Endodermal cell (in vitro differentiated cells): ENCODE measurements around the gene TRABD2B. TPM values are rescaled to one million over a fixed set of nuclear protein-coding genes. Genes with fewer than 3 reads are reported as not detected.

Experiments used
- DNase-seq: peaks from one replicate; pipeline ENCODE4 v3.0.0-alpha.2; 2017
- H3K27ac ChIP-seq: 2 replicates; pipeline ENCODE4 v1.5.1; 2013; ENCODE audit warnings: mild to moderate bottlenecking, low read depth, low read length, moderate library complexity
- H3K27me3 ChIP-seq: 2 replicates; pipeline ENCODE4 v1.6.1; 2013; ENCODE audit warnings: mild to moderate bottlenecking, low read length, moderate library complexity; ENCODE audit not compliant: insufficient read depth, control insufficient read depth, poor library complexity, severe bottlenecking
- H3K36me3 ChIP-seq: 2 replicates; pipeline ENCODE4 v1.7.0; 2013; ENCODE audit warnings: mild to moderate bottlenecking, low read length, moderate library complexity; ENCODE audit not compliant: control insufficient read depth, insufficient read depth
- H3K4me1 ChIP-seq: one replicate; pipeline ENCODE4 v1.7.0; 2013; ENCODE audit warnings: low read length; ENCODE audit not compliant: control insufficient read depth, insufficient read depth
- H3K4me3 ChIP-seq: 2 replicates; pipeline ENCODE4 v1.5.1; 2013; ENCODE audit warnings: mild to moderate bottlenecking, low read length, moderate library complexity
- H3K9ac ChIP-seq: 2 replicates; pipeline ENCODE4 v1.6.1; 2013; ENCODE audit warnings: mild to moderate bottlenecking, low read length, moderate library complexity; ENCODE audit not compliant: poor library complexity, severe bottlenecking; ENCODE audit errors: extremely low read depth
- H3K9me3 ChIP-seq: 2 replicates; pipeline ENCODE4 v1.6.1; 2013; ENCODE audit warnings: mild to moderate bottlenecking, low read length, moderate library complexity; ENCODE audit not compliant: control insufficient read depth
- H3K27ac Mint-ChIP-seq: 2 replicates; pipeline ENCODE4 v1.8.0; 2020; ENCODE audit warnings: mixed read lengths
- H3K27me3 Mint-ChIP-seq: 2 replicates; pipeline ENCODE4 v1.8.0; 2021; ENCODE audit warnings: mild to moderate bottlenecking, mixed read lengths; ENCODE audit not compliant: insufficient read depth
- H3K36me3 Mint-ChIP-seq: 2 replicates; pipeline ENCODE4 v1.8.0; 2020; ENCODE audit warnings: low read depth, mixed read lengths
- H3K4me1 Mint-ChIP-seq: 2 replicates; pipeline ENCODE4 v1.8.0; 2020; ENCODE audit warnings: mixed read lengths
- H3K4me3 Mint-ChIP-seq: 2 replicates; pipeline ENCODE4 v1.8.0; 2020; ENCODE audit warnings: mild to moderate bottlenecking, moderate library complexity, mixed read lengths
- H3K9me3 Mint-ChIP-seq: 2 replicates; pipeline ENCODE4 v1.8.0; 2020; ENCODE audit warnings: mild to moderate bottlenecking, mixed read lengths
- WGBS, 2 experiments: methylation state at CpG; one replicate each; pipeline versions ENCODE4 v1.1.5 to v1.1.7; 2013; ENCODE audit warnings: missing lambda C conversion rate in 2 of 2, mixed read lengths in 1 of 2; ENCODE audit not compliant: insufficient coverage in 1 of 2, insufficient read length in 1 of 2; 5-methylcytosine and 5-hydroxymethylcytosine counted together
- total RNA-seq, 2 donors: library from RNA; stranded (reverse); fragmentation: NEBNext Ultra II Directional in 1 of 2; extraction: Animal tissue kit (Norgen Biotek cat#: 25700) in 1 of 2; gene quantifications; 2 replicates in 1 of 2; 3 replicates in 1 of 2; pipeline ENCODE4 v1.2.1, GENCODE V29; 2021
- TF ChIP-seq, protein P1 (sequence below): fragments of 200-600 bp; sonication (generic); conservative IDR thresholded peaks from 2 replicates; pipeline ENCODE4 v1.5.0; 2021; ENCODE audit warnings: antibody characterized with exemption, mild to moderate bottlenecking

The TRABD2B gene
- total RNA-seq, 2 donors from 2014 or later = 24.4 to 28.0 TPM

DNA sequence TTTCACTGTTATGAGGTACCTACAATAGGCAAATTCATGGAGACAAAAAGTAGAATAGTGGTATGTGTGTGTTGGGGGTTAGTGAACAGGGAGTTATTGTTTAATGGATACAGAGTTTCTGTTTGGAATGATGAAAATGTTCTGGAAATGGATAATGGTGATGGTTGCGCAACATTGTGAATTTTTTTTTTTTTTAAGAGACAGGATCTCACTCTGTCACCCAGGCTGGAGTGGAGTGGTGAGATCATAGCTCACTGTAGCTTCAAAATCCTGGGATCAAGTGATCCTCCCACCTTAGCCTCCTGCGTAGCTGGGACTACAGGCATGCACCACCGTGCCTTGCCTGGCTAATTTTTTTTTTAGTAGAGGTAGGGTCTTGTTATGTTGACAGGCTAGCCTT lies 34.5 kb upstream of the TRABD2B start:
- H3K9ac ChIP-seq = no peak overlapping the region
- TF ChIP-seq, protein P1, sequence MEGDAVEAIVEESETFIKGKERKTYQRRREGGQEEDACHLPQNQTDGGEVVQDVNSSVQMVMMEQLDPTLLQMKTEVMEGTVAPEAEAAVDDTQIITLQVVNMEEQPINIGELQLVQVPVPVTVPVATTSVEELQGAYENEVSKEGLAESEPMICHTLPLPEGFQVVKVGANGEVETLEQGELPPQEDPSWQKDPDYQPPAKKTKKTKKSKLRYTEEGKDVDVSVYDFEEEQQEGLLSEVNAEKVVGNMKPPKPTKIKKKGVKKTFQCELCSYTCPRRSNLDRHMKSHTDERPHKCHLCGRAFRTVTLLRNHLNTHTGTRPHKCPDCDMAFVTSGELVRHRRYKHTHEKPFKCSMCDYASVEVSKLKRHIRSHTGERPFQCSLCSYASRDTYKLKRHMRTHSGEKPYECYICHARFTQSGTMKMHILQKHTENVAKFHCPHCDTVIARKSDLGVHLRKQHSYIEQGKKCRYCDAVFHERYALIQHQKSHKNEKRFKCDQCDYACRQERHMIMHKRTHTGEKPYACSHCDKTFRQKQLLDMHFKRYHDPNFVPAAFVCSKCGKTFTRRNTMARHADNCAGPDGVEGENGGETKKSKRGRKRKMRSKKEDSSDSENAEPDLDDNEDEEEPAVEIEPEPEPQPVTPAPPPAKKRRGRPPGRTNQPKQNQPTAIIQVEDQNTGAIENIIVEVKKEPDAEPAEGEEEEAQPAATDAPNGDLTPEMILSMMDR = no peak
- H3K36me3 ChIP-seq = no peaks in the 10 kb centered on the region
- no peak overlapping the region for H3K4me3 ChIP-seq
- peaks cover 15% of the 10 kb centered on the region for H3K4me1 ChIP-seq
- no peak overlapping the region for H3K27ac ChIP-seq
- 79 to 90% methylated on average over 1 to 3 of the region's 3 CpGs for WGBS, 2 experiments
- peak; percentile 13 for DNase-seq
- H3K4me3 Mint-ChIP-seq = no peak overlapping the region
- H3K27me3 ChIP-seq = no peaks in the 10 kb centered on the region
- no peak overlapping the region for H3K27ac Mint-ChIP-seq
- H3K4me1 Mint-ChIP-seq = peaks cover 42% of the 10 kb centered on the region
- H3K9me3 ChIP-seq = no peaks in the 10 kb centered on the region
- no peaks in the 10 kb centered on the region for H3K36me3 Mint-ChIP-seq
- H3K27me3 Mint-ChIP-seq = peaks cover 4% of the 10 kb centered on the region
- no peaks in the 10 kb centered on the region for H3K9me3 Mint-ChIP-seq

DNA sequence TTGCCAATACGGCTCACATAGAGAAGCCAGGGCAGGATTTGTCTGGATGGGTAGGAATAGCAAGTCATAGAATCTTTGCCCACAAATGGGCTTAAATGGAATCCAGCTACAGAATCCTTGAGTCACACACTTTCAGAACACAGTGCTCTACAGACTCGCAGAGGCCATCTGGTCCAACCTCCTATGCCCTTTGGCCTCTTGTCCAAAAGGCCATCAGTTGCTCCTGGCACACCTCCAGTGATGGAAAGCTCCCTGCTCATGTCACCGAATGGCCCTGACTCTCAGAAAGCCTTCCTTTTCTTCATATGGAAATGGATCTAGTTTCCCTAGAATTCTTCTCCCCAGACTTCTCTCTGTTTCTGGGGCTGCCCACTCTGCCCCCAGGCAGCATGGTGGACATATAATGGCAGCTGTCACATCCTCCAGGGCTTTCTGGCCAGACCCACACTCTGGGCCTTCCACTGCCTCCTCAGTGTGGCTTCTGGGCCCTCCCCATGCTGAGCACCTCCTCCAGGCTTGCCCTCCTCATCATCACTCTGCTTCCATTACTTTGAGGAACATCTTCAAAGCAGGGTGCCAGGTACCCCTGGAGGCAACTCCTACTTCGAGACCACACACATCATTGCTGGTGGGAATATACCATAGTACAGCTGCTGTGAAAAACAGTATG lies 33.6 kb upstream of the TRABD2B start:
- H3K27me3 Mint-ChIP-seq = no peaks in the 10 kb centered on the region
- no peaks in the 10 kb centered on the region for H3K36me3 Mint-ChIP-seq
- TF ChIP-seq, protein P1 = no peak
- Histone ChIP-seq H3K9me3 (no peaks in the 10 kb centered on the region), H3K9ac (no peak overlapping the region), H3K4me1 (peaks cover 15% of the 10 kb centered on the region), H3K36me3 (no peaks in the 10 kb centered on the region), H3K4me3 (no peak overlapping the region), H3K27ac (no peak overlapping the region), H3K27me3 (no peaks in the 10 kb centered on the region)
- H3K27ac Mint-ChIP-seq = no peak overlapping the region
- peak; percentile 24 for DNase-seq
- H3K9me3 Mint-ChIP-seq = no peaks in the 10 kb centered on the region
- 94 to 98% methylated on average over 3 to 4 of the region's 4 CpGs for WGBS, 2 experiments
- H3K4me3 Mint-ChIP-seq = no peak overlapping the region
- peaks cover 42% of the 10 kb centered on the region for H3K4me1 Mint-ChIP-seq

DNA sequence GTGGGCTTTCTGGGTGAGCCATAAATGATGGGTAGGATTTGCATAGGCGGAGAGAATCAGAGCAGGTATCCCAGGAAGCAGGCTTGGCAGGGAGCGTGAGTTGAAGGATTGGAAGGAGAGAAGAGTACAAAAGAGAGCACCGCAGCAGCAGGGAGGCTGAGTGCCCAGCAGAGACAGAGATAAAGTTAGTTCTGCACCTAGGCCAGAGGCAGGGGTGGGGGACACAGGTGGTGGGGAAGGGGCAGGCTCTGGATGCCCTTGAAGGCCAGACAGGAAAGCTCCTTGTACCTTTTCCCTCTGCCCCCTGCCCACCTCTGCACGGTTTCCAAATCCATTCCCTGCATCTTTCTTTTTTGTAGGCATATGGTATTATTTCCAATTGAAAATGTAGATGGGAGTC lies 33.0 kb upstream of the TRABD2B start:
- Histone ChIP-seq H3K4me1 (peaks cover 19% of the 10 kb centered on the region), H3K4me3 (no peak overlapping the region), H3K27me3 (no peaks in the 10 kb centered on the region), H3K36me3 (no peaks in the 10 kb centered on the region), H3K27ac (no peak overlapping the region), H3K9me3 (no peaks in the 10 kb centered on the region), H3K9ac (no peak overlapping the region)
- no peaks in the 10 kb centered on the region for H3K27me3 Mint-ChIP-seq
- no peak overlapping the region for H3K4me3 Mint-ChIP-seq
- H3K27ac Mint-ChIP-seq = no peak overlapping the region
- TF ChIP-seq, protein P1 = no peak
- no peaks in the 10 kb centered on the region for H3K9me3 Mint-ChIP-seq
- H3K36me3 Mint-ChIP-seq = no peaks in the 10 kb centered on the region
- H3K4me1 Mint-ChIP-seq = peaks cover 46% of the 10 kb centered on the region
- peak; percentile 38 for DNase-seq
- 85 to 87% methylated on average over 3 to 4 of the region's 4 CpGs for WGBS, 2 experiments
